ENCODE data around the gene UXS1. TPM values are rescaled to one million over a fixed set of nuclear protein-coding genes. Genes with fewer than 3 reads are reported as not detected.

UXS1 gene
- total and polyA plus RNA-seq, 2 of the 8 experiments (the other 6 are each of a cell fraction or from before 2014, with no cell fraction given) = 44.5 to 63.4 TPM

DNA sequence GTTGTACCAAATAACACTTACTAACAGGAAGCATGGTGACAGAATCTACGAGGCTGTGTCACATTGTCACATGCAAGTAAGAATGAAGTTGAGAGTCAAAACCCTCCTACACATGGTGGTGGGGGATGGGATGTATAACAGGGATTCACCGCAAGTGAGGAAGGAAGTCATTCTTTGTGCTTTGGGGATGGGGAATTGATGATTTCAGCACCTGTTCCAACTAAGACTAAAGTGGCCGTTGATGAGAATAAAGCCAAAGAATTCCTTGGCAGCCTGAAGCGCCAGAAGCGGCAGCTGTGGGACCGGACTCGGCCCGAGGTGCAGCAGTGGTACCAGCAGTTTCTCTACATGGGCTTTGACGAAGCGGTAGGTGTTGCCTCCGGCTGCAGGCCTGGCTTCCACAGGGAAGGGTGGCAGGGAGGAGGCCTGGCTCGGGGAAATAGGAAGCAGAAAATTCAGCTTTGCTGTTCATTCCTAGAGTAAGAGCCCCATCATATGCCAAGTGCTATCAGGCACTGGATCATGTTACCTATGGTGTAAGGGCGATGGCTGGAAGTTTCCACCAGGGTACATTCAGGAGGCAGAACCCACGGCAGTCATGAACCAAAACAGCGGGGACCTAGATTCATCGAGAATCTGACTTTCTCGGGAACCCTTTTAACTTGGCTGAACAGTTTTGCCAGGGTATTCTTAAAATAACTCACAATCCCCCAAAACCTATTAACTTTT, 120.3 kb downstream of the UXS1 start:
- ChIA-PET POLR2A (ENCODE audit: partially characterized antibody) (no interaction called here), CTCF (ENCODE audit: partially characterized antibody) (no interaction called here)
- Histone ChIP-seq H3K14ac (ENCODE audit: insufficient read length) (no peak overlapping the region), H3K23ac (ENCODE audit: insufficient read length) (no peak overlapping the region), H3K27ac (ENCODE audit: low read depth, low read length) (no peak overlapping the region), H4K8ac (ENCODE audit: extremely low read depth, insufficient read depth, low read length) (no peak overlapping the region), H2BK12ac (ENCODE audit: low read depth, low read length) (no peak overlapping the region), H2BK120ac (replicated peaks; ENCODE audit: low read depth, low read length) (no peak overlapping the region), H3K79me2 (ENCODE audit: control insufficient read depth in 1 of 2, insufficient read depth in 2 of 2, low read length in 2 of 2) (no peaks in the 10 kb centered on the region), H2AFZ (ENCODE audit: low read length) (no peak overlapping the region), H3K4ac (replicated peaks; ENCODE audit: insufficient read length, low read depth, low read length) (no peak overlapping the region), H3K4me3 (ENCODE audit: extremely low read depth in 1 of 4, insufficient read depth in 2 of 4, low read depth in 3 of 4, low read length in 4 of 4) (no peak overlapping the region), H3K79me1 (ENCODE audit: low read depth, low read length) (no peaks in the 10 kb centered on the region), H2BK5ac (ENCODE audit: low read depth, low read length) (no peak overlapping the region; the same call in 1 of the 2 replicates), H3K4me2 (ENCODE audit: insufficient read depth in 1 of 2, low read depth in 2 of 2, low read length in 2 of 2) (no peak overlapping the region), H3K36me3 (ENCODE audit: control insufficient read depth in 2 of 4, insufficient read depth in 4 of 4, low read length in 3 of 4) (no peaks in the 10 kb centered on the region), H3K9ac (replicated peaks in 1 of 4; ENCODE audit: extremely low read depth in 1 of 4, low read depth in 3 of 4, low read length in 3 of 4) (no peak overlapping the region), H4K20me1 (replicated peaks in 1 of 2; ENCODE audit: control insufficient read depth in 1 of 2, insufficient read depth in 2 of 2, low read length in 2 of 2) (no peaks in the 10 kb centered on the region), H2AK5ac (ENCODE audit: low read depth, low read length) (no peak overlapping the region), H3K9me3 (ENCODE audit: insufficient read depth in 2 of 2, low read depth in 1 of 2, low read length in 1 of 2) (no peaks in the 10 kb centered on the region), H3K27me3 (replicated peaks in 1 of 4; ENCODE audit: control insufficient read depth in 3 of 4, extremely low read depth in 1 of 4, insufficient read depth in 3 of 4, low read length in 3 of 4) (no peaks in the 10 kb centered on the region), H4K5ac (ENCODE audit: insufficient read length, low read depth, low read length) (no peak overlapping the region), H2BK20ac (ENCODE audit: low read length) (no peak overlapping the region), H3K23me2 (ENCODE audit: low read depth, low read length) (no peaks in the 10 kb centered on the region), H3K56ac (replicated peaks; ENCODE audit: insufficient read length, low read depth, low read length) (no peak overlapping the region), H3K18ac (ENCODE audit: extremely low read depth, low read length) (no peak overlapping the region), H3K4me1 (replicated peaks in 1 of 4; ENCODE audit: control insufficient read depth in 3 of 4, insufficient read depth in 4 of 4, low read length in 3 of 4) (peaks cover 4 to 8% (median 6%) of the 10 kb centered on the region in 4 experiments; a peak in 6 of 7 replicates), H2BK15ac (ENCODE audit: low read length) (no peak overlapping the region), H4K91ac (replicated peaks; ENCODE audit: insufficient read length, low read length) (no peak overlapping the region)
- DNase-seq (ENCODE audit: low read depth in 1 of 2, low spot score in 2 of 2) (no peak), FAIRE-seq (no peak)
- 90% methylated on average over 17 of the region's 17 CpGs; no CpG with 5 or more reads in 1 of the 2 experiments for WGBS, 2 experiments (ENCODE audit: extremely low coverage in 1 of 2, insufficient coverage in 1 of 2, insufficient read length in 1 of 2, insufficient replicate concordance in 2 of 2, low coverage in 1 of 2, low lambda C conversion rate in 2 of 2, missing lambda C conversion rate in 1 of 2)
- TF ChIP-seq SRF (IDR thresholded peaks at IDR 0.05; ENCODE audit: low read depth, low read length) (no peak), BACH1 (IDR thresholded peaks at IDR 0.05; ENCODE audit: low read length) (no peak), FOSL1 (IDR thresholded peaks at IDR 0.05; ENCODE audit: insufficient read depth, low read depth, low read length) (no peak), GABPA (IDR thresholded peaks at IDR 0.05; ENCODE audit: borderline replicate concordance, insufficient read depth, low read length) (no peak), RBBP5 (IDR thresholded peaks at IDR 0.05; ENCODE audit: borderline replicate concordance, low read depth, low read length) (no peak), CTBP2 (IDR thresholded peaks at IDR 0.05; ENCODE audit: borderline replicate concordance, insufficient read depth, insufficient read length, low read length) (no peak), MAFK (IDR thresholded peaks at IDR 0.05; ENCODE audit: low read depth, low read length) (no peak), TAF1 (IDR thresholded peaks at IDR 0.05; ENCODE audit: low read depth, low read length) (no peak)

All from H1 (cell line).